SK-N-SH (cell line): ENCODE results near the gene SLC50A1. TPM values are rescaled to one million over a fixed set of nuclear protein-coding genes. Genes with fewer than 3 reads are reported as not detected.

Experiments
- CTCF ChIA-PET: fragments of 300-600, 350-600 bp; formaldehyde crosslinking; extraction: SDS; loops from one replicate; lab custom pipeline; 2021; lab: Yijun Ruan, JAX
- POLR2A ChIA-PET: fragments of 350-600 bp; sonication (Branson Sonifier 250); formaldehyde crosslinking; extraction: SDS; loops from one replicate; lab custom pipeline; 2020; ENCODE audit warnings: antibody characterized with exemption, inconsistent platforms; lab: Yijun Ruan, JAX
- DNase-seq: peaks from one replicate; pipeline ENCODE4 v3.0.0; 2012
- H2AFZ ChIP-seq: fragments of 200-600 bp; sonication (generic); 2 replicates; pipeline ENCODE4 v1.8.1; 2016; ENCODE audit warnings: antibody characterized with exemption, mild to moderate bottlenecking, low read depth
- H3F3A ChIP-seq: fragments of 200-600 bp; sonication (generic); replicated peaks from 2 replicates; pipeline ENCODE3; 2016; ENCODE audit warnings: antibody characterized with exemption, mild to moderate bottlenecking; ENCODE audit not compliant: insufficient read depth
- H3K27ac ChIP-seq, 2 experiments: fragments of 200-500 bp in 1 of 2; fragments of 200-600 bp in 1 of 2; sonication (Bioruptor generic) in 1 of 2; sonication (generic), shearing (Covaris generic) in 1 of 2; 2 replicates each; pipeline versions ENCODE4 v1.5.1 to v1.6.1; 2014 to 2016; ENCODE audit warnings: low read depth in 2 of 2, inconsistent platforms in 1 of 2, low read length in 1 of 2, mild to moderate bottlenecking in 1 of 2, mixed read lengths in 1 of 2
- H3K27me3 ChIP-seq: fragments of 200-600 bp; sonication (generic), shearing (Covaris generic); 2 replicates; pipeline ENCODE4 v1.6.1; 2016; ENCODE audit warnings: mixed run types; ENCODE audit not compliant: insufficient read depth
- H3K36me3 ChIP-seq, 2 experiments: fragments of 200-500 bp in 1 of 2; fragments of 200-600 bp in 1 of 2; sonication (Bioruptor generic) in 1 of 2; sonication (generic) in 1 of 2; replicated peaks in 1 of 2; 2 replicates each; pipeline versions ENCODE3 to v1.5.1; 2014 to 2016; ENCODE audit warnings: low read length in 1 of 2, mild to moderate bottlenecking in 1 of 2; ENCODE audit not compliant: insufficient read depth in 2 of 2, control insufficient read depth in 1 of 2
- H3K4me1 ChIP-seq, 2 experiments: fragments of 200-500 bp in 1 of 2; fragments of 200-600 bp in 1 of 2; sonication (Bioruptor generic) in 1 of 2; sonication (generic), shearing (Covaris generic) in 1 of 2; 2 replicates each; pipeline versions ENCODE4 v1.5.1 to v1.6.1; 2014 to 2016; ENCODE audit warnings: low read depth in 1 of 2, low read length in 1 of 2, mixed run types in 1 of 2; ENCODE audit not compliant: insufficient read depth in 2 of 2, control insufficient read depth in 1 of 2
- H3K4me2 ChIP-seq: fragments of 200-600 bp; sonication (generic), shearing (Covaris generic); 2 replicates; pipeline ENCODE4 v1.6.1; 2017; ENCODE audit warnings: mixed run types
- H3K4me3 ChIP-seq, 2 experiments: fragments of 200-500 bp in 1 of 2; fragments of 200-600 bp in 1 of 2; sonication (Bioruptor generic) in 1 of 2; sonication (generic), shearing (Covaris generic) in 1 of 2; 2 replicates each; pipeline versions ENCODE4 v1.5.1 to v1.8.1; 2014 to 2016; ENCODE audit warnings: low read depth in 2 of 2, inconsistent platforms in 1 of 2, low read length in 1 of 2, mild to moderate bottlenecking in 1 of 2, mixed read lengths in 1 of 2, moderate library complexity in 1 of 2
- H3K79me2 ChIP-seq: fragments of 200-600 bp; sonication (generic); 2 replicates; pipeline ENCODE4 v1.8.1; 2017; ENCODE audit warnings: mild to moderate bottlenecking; ENCODE audit not compliant: insufficient read depth
- H3K9ac ChIP-seq: fragments of 200-600 bp; sonication (generic); 2 replicates; pipeline ENCODE4 v1.6.1; 2017; ENCODE audit warnings: mixed run types
- H3K9me2 ChIP-seq: fragments of 200-600 bp; sonication (generic); 2 replicates; pipeline ENCODE4 v1.6.1; 2017; ENCODE audit warnings: mixed run types
- H3K9me3 ChIP-seq: fragments of 200-600 bp; sonication (generic); 2 replicates; pipeline ENCODE4 v1.6.1; 2017; ENCODE audit warnings: mixed run types, mild to moderate bottlenecking, moderate library complexity
- H4K20me1 ChIP-seq: fragments of 200-600 bp; sonication (generic); 2 replicates; pipeline ENCODE4 v1.6.1; 2017; ENCODE audit warnings: mild to moderate bottlenecking, mixed run types; ENCODE audit not compliant: insufficient read depth
- CHD2 ChIP-seq: fragments of 150-350 bp; IDR thresholded peaks from 2 replicates; pipeline ENCODE4 v1.6.1; 2018; ENCODE audit warnings: low read length; ENCODE audit not compliant: partially characterized antibody
- CTCF ChIP-seq: fragments of 200-600 bp; sonication (generic); IDR thresholded peaks from 2 replicates; pipeline ENCODE4 v1.6.1; 2017; ENCODE audit warnings: antibody characterized with exemption, mild to moderate bottlenecking, moderate library complexity
- ELF1 ChIP-seq: IDR thresholded peaks from 2 replicates; pipeline ENCODE4 v1.4.0; 2012
- EP300 ChIP-seq, 2 experiments: IDR thresholded peaks; 2 replicates each; pipeline versions ENCODE4 v1.4.0 to v1.6.1; 2012; ENCODE audit warnings: borderline replicate concordance in 1 of 2, low read depth in 1 of 2, low read length in 1 of 2
- FOSL2 ChIP-seq: IDR thresholded peaks from 2 replicates; pipeline ENCODE4 v1.4.0; 2012; ENCODE audit warnings: low read depth, mild to moderate bottlenecking, moderate library complexity, borderline replicate concordance
- GABPA ChIP-seq: IDR thresholded peaks from 2 replicates; pipeline ENCODE4 v1.4.0; 2012; ENCODE audit warnings: low read depth, mild to moderate bottlenecking
- GATA2 ChIP-seq: sonication (generic); formaldehyde crosslinking; IDR thresholded peaks from 2 replicates; pipeline ENCODE4 v1.5.0; 2020; ENCODE audit warnings: mild to moderate bottlenecking, missing genetic modification reagents
- NFIC ChIP-seq: IDR thresholded peaks from 2 replicates; pipeline ENCODE4 v1.4.0; 2012; ENCODE audit warnings: borderline replicate concordance
- RAD21 ChIP-seq: IDR thresholded peaks from 2 replicates; pipeline ENCODE4 v1.6.1; 2012; ENCODE audit warnings: mild to moderate bottlenecking, low read length
- RXRA ChIP-seq: IDR thresholded peaks from 2 replicates; pipeline ENCODE4 v1.4.0; 2012; ENCODE audit warnings: low read depth, mild to moderate bottlenecking, borderline replicate concordance
- TEAD4 ChIP-seq: IDR thresholded peaks from 2 replicates; pipeline ENCODE4 v1.4.0; 2012; ENCODE audit warnings: mild to moderate bottlenecking, borderline replicate concordance; ENCODE audit not compliant: insufficient read depth
- USF2 ChIP-seq: fragments of 150-350 bp; IDR thresholded peaks from 2 replicates; pipeline ENCODE4 v1.6.1; 2017; ENCODE audit warnings: antibody characterized with exemption, low read length, low read depth, borderline replicate concordance
- WGBS: methylation state at CpG from one replicate; pipeline ENCODE4 v1.1.6; 2017; ENCODE audit warnings: low lambda C conversion rate; 5-methylcytosine and 5-hydroxymethylcytosine counted together
- polyA plus RNA-seq, 3 experiments: library from polyadenylated mRNA; depleted of rRNA; stranded (reverse); fragments of >200 nt; gene quantifications; 2 replicates each; pipeline ENCODE4 v1.2.3, GENCODE V29; 2012
- TF ChIP-seq, protein P1 (sequence below): fragments of 150-350 bp; IDR thresholded peaks from 2 replicates; pipeline ENCODE4 v1.6.1; 2016; ENCODE audit warnings: mild to moderate bottlenecking, low read depth, low read length
- TF ChIP-seq, protein P2 (sequence below): IDR thresholded peaks from 2 replicates; pipeline ENCODE4 v1.6.1; 2012; ENCODE audit warnings: mild to moderate bottlenecking, low read depth, low read length, moderate library complexity

The SLC50A1 gene
- polyA plus RNA-seq, 1 of the 3 experiments (the other 2 are of a cell fraction): 58.4 TPM

GRCh38 chr1:155086856-155087535 is 48.7 kb upstream of the SLC50A1 start:
- Histone ChIP-seq H3K4me1 (peaks cover 5 to 31% of the 10 kb centered on the region in 2 experiments; a peak in 3 of 4 replicates), H3K79me2 (no peaks in the 10 kb centered on the region), H3K9ac (no peak overlapping the region), H2AFZ (no peak overlapping the region), H3K4me2 (no peak overlapping the region), H3K9me2 (no peaks in the 10 kb centered on the region), H3K27ac (no peak overlapping the region), H3K36me3 (no peaks in the 10 kb centered on the region), H3K9me3 (no peaks in the 10 kb centered on the region), H3K4me3 (no peak overlapping the region), H3K27me3 (no peaks in the 10 kb centered on the region), H3F3A (no peaks in the 10 kb centered on the region), H4K20me1 (no peaks in the 10 kb centered on the region)
- WGBS: 66% methylated on average over 6 of the region's 8 CpGs
- DNase-seq: no peak
- ChIA-PET POLR2A (no interaction called here), CTCF (interaction anchor here (0.7 to 5.3 kb wide), 25 partner anchors 9 to 607 kb away, joined by 3 to 156 read pairs (median 7); partner anchors contain the start of genes ADAM15, EFNA4, KRTCAP2 and PBXIP1)
- TF ChIP-seq CHD2 (no peak), EP300 (IDR thresholded peaks at IDR 0.05; ENCODE audit: borderline replicate concordance in 1 of 2, low read depth in 1 of 2, low read length in 1 of 2) (no peak), TEAD4 (no peak), CTCF (no peak), GABPA (no peak), ELF1 (no peak), GATA2 (CRISPR knock-in tag) (no peak), NFIC (no peak), RXRA (no peak), FOSL2 (no peak), RAD21 (no peak), USF2 (no peak)
- TF ChIP-seq, protein P1, sequence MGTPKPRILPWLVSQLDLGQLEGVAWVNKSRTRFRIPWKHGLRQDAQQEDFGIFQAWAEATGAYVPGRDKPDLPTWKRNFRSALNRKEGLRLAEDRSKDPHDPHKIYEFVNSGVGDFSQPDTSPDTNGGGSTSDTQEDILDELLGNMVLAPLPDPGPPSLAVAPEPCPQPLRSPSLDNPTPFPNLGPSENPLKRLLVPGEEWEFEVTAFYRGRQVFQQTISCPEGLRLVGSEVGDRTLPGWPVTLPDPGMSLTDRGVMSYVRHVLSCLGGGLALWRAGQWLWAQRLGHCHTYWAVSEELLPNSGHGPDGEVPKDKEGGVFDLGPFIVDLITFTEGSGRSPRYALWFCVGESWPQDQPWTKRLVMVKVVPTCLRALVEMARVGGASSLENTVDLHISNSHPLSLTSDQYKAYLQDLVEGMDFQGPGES: no peak
- TF ChIP-seq, protein P2, sequence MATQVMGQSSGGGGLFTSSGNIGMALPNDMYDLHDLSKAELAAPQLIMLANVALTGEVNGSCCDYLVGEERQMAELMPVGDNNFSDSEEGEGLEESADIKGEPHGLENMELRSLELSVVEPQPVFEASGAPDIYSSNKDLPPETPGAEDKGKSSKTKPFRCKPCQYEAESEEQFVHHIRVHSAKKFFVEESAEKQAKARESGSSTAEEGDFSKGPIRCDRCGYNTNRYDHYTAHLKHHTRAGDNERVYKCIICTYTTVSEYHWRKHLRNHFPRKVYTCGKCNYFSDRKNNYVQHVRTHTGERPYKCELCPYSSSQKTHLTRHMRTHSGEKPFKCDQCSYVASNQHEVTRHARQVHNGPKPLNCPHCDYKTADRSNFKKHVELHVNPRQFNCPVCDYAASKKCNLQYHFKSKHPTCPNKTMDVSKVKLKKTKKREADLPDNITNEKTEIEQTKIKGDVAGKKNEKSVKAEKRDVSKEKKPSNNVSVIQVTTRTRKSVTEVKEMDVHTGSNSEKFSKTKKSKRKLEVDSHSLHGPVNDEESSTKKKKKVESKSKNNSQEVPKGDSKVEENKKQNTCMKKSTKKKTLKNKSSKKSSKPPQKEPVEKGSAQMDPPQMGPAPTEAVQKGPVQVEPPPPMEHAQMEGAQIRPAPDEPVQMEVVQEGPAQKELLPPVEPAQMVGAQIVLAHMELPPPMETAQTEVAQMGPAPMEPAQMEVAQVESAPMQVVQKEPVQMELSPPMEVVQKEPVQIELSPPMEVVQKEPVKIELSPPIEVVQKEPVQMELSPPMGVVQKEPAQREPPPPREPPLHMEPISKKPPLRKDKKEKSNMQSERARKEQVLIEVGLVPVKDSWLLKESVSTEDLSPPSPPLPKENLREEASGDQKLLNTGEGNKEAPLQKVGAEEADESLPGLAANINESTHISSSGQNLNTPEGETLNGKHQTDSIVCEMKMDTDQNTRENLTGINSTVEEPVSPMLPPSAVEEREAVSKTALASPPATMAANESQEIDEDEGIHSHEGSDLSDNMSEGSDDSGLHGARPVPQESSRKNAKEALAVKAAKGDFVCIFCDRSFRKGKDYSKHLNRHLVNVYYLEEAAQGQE: no peak
